Suppressor macrophage (primary cell): ENCODE results near the gene PSTPIP2.
"Not testable (repeated sequence)": the region's sequence is repeated elsewhere in the genome, so short reads cannot be mapped to it uniquely, and the experiment has no call there.

Experiments
- DNase-seq, 4 experiments: peaks; one replicate each; pipeline ENCODE4 v3.0.0-alpha.2; 2020 to 2022
- total RNA-seq, 17 experiments: gene quantifications; one replicate each; lab custom pipeline; 2026; ENCODE audit warnings: mixed read lengths in 6 of 17, inconsistent platforms in 3 of 17; lab: John Stamatoyannopoulos, UW

Gene PSTPIP2
- total RNA-seq = 17.6 to 269 (median 61.0) reads per million in 17 experiments

DNA sequence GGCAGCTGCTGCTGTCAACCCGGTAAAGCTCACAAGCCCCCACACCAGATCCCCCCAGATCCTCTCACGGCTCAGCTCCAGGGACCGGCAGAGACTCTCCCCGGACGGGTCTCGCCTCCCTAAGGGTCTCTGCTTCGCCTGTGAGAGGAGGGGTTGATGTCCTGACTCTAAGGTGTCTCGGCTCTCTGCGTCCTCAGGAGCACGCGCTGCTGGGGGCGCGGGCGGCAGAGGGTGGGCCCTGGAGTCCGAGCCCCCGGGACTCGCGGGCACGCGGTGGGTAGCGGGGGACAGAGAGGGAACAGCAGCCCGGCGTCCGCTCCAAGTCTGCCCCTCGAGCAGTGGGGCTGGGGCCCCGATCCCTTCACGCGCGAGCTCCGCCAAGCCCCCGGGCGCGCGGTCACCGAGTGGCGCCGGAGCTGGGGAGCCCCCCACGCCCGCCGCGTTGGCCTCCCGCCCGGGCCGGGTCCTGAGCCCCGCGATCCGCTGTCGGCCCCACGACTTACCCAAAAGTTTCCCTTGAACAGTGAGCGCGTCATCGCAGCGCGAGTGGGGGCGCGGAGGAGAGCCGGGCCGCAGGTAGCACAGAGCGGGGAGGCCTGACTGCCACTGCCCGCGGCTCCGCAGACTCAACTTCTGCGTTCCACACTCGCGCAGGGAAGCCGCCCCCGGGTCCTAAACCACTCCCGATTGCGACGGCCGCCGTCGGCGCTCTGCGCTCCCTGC is at the start of gene PSTPIP2:
PSTPIP2 (minus strand) TSS at position 608 of the 723 bp plus-strand sequence; CDS start at position 536, 72 bp downstream.
- peak; percentile 72 to 90 (median 80) for DNase-seq

DNA sequence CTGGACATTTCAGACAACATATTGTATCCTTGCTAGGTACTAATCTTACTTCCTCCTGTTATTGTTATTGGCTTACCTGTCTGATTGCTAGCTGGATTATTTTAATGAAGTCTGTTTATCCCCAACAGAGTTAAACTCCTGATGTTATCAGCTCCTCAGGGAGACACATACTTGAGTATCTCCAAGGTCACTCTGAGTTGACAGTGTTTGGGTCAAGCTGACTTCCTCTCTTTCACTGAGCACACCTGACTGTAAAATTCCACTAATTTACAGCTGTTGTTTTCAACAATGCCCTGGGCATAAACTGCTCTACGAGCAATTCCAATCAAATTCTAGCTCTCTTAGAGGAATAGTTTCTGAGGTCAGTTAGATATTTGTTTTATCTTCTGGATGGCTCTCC is 41.7 kb upstream of the PSTPIP2 start:
- DNase-seq = no peak

DNA sequence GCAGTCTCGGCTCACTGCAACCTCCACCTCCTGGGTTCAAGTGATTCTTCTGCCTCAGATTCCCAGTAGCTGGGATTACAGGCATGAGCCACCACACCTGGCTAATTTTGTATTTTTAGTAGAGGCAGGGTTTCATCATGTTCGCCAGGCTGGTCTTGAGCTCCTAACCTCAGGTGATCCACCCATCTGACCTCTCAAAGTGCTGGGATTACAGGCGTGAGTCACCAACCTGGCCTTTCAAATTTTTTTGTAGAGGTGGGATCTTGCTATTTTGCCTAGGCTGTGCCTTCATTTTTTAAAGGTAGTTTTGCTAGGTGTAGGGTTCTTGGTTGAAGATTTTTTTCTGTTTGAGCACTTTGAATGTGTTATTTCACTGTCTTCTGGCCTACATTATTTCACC is 38.3 kb upstream of the PSTPIP2 start:
- DNase-seq = no peak

- no peak for DNase-seq
Observed at GRCh38 chr18:46109386-46109785, 37.3 kb upstream of the PSTPIP2 start.

GRCh38 chr18:46104128-46104911 is 32.3 kb upstream of the PSTPIP2 start, which contains the start of gene HAUS1:
HAUS1 (plus strand) TSS chr18:46104385; CDS start chr18:46104412, 27 bp downstream.
- peak; percentile 86 to 94 (median 90) for DNase-seq

- no peak for DNase-seq
Observed at GRCh38 chr18:46099463-46099862, 27.4 kb upstream of the PSTPIP2 start.

DNA sequence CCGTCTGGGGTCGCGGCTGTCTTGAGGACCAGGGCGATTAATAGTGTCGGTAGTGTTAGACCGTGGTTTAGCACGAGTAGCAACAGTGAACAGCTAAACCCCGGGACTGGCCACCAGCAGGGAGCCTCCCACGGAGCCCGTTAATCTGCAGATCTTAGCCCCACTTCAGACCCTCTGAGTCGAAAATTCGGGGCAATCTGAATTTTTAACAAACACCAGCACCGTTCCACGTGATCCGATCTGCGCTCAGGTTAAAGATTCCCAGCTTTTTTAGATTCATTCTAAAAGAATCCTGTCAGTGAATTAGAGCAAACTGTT is 26.5 kb upstream of the PSTPIP2 start:
- DNase-seq = no peak

DNA sequence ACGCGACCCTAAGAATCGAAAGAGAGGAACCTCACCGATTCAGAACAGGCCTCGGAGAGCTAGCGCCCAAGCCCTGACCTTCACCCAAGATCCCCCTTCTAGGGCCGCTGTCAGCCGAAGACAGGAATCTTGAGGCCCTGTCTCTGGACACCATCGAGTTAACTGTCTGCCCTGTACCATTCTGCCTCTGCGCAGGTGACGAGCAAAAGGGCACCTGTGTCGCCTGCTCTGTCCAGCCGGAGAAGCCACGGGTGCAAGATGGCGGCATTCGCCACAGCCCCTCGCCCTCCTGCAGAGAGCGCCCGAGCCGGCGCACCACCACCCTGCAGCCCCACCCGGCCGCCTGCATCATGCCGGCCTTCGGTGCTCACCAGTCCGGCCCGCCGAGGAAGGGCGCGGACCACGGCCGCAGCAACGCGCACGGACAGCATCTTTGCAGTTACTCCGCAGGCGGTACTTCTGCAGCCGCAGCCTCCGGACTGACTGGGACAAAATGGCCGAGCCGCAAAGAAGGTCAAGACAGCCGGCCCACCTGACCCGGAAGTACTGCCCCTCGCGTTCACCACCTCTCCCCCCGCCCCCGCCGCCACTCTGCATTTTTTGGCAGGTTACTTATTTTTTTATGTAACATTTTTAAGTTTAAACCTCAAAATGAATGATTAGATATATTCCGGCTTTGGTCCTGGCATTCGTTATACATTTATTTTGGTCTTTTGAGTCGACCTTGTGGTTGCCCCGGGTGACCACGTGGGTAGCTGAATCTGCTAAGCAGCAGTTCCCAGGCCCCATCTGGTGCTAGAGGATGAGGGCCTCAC is 25.9 kb upstream of the PSTPIP2 start, which contains the start of gene ATP5F1A:
ATP5F1A (minus strand) TSS at position 496 of the 815 bp plus-strand sequence; CDS start at position 431, 65 bp downstream.
- peak; percentile 88 to 93 (median 91) for DNase-seq

DNA sequence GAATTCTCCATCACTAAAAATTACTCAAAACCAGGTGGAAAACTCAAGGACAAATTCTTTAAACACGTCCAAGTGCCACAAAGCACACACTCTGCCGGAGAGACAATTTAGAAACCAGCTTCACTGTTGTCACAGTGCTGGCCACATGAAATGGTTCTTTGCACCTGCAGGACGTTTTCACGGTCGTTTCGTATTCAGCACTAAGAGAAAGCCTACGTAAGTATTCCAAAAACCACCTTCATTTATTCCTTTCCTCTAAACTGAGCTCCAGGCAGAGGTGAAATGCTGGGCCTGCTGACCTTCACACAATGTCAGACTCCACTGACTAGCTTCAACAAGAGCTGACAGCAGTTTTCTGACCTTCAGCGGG is 25.4 kb upstream of the PSTPIP2 start:
- DNase-seq = no peak

GRCh38 chr18:46096651-46097300 is 24.7 kb upstream of the PSTPIP2 start:
- DNase-seq = peak; percentile 13 to 37 (median 26)

GRCh38 chr18:46095532-46095931 is 23.5 kb upstream of the PSTPIP2 start:
- DNase-seq = no peak

GRCh38 chr18:46088501-46088900 is 16.4 kb upstream of the PSTPIP2 start:
- not testable (repeated sequence) for DNase-seq

DNA sequence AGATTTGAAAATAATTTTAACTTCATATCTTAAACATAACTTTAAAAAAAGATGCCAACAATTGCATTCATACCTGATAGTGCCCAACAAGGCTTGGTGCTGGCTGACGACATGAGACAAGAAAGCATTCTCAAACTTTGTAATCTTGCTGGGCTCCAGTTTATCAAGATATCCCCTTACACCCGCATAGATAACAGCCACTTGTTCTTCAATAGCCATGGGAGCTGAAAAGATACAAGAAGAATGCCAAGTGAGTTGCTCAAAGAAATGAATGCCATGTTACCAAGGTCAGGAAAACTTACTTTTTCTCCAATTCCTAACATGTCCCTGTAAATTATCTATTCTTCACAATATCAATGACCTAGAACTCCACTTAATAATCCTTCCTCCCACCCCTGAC is 12.4 kb upstream of the PSTPIP2 start:
- no peak for DNase-seq

DNA sequence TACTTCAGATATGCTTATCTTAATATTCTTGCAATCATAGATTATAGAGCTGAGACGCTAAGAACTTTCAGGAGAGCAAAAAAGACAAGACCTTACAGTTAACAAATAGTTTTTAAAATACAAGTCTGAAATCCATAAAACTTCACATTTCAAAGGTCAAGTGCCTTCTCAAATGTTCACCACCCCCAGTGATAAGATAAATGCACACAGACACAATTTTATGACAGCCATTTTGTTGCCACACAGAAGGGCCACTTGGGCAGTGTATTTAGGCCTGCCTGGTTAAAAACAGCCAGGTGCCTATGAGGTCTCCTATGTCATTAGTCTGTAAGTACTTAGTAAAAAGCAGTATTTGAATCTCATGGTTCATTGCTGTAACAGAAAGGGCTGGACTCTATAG is 8.1 kb upstream of the PSTPIP2 start:
- DNase-seq = no peak

DNA sequence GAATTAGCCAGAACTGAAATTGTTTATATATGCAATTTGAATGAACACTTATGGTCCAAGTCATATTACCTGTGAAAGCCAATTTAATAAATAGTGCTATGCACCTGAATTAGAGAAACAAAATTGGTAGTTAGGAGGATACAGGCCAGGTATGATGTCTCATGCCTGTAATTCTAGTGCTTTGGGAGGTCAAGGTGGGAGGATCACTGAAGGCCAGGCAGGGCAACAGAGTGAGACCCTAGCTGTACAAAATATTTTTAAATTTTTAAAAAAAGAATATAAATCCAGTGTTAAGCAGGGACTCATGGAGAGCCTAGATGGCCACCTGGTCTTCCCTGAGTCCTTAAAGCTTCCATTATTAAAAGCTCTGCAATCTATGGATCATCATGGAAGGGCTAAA is 7.3 kb upstream of the PSTPIP2 start:
- no peak for DNase-seq

DNA sequence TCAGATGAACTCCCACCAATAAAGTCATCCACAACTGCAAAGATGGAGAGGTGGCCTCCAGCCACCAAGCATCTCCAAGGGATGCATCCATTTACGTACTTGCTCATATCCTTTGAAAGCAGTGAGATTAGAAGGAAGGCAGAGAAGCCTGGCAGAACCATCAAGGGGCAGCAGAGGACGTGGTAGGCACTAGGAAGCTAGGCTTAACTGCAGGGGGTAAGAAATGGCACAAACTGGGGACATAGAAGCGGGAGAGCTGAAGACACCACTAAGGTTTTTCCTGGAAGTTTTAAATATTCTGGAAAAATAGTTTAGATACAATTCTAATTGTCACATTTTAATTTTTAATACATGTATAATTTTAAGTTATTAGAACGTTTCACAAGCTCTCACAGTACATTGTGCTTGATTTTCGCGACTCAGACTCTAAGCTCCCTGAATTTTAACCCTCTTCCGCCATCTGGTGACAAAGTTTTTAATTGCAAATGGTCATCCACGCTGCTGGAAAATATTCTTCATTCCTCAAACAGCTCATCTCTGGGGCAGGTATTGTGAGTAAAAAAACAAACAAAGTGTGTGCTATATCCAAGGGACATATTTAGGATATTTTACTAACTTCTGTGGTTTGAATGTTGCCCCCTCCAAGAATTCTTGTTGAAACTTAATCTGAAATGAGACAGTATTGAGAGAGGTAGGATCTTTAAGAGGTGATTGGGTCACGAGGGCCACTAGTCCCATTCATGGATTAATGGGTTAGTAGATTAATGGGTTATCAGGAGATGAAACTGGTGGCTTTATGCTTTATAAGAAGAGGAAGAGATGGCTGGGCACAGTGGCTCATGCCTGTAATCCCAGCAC is 1.6 kb upstream of the PSTPIP2 start:
- peak; percentile 66 to 85 (median 79) for DNase-seq

DNA sequence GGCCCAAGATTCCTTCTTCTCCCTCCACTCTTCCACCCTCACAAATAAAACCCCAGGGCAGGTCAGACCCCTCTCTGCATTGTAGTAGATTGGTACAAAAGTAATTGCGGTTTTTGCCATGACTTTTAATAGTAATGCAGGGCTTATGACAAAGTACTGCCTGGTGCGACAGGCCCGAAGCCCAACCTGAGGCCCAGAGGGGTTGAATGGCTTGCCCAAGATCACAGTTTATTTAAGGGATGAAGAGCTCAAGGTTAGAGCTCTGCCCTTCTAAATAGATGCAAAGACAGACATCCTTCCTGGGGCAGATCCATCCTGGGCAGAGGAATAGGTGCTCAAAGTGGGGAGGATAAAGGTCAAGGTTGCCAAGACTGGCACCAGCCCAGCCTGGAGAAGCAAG is 899 bp upstream of the PSTPIP2 start:
- DNase-seq = no peak

GRCh38 chr18:46072376-46072867 is 362 bp upstream of the PSTPIP2 start:
- DNase-seq = no peak

DNA sequence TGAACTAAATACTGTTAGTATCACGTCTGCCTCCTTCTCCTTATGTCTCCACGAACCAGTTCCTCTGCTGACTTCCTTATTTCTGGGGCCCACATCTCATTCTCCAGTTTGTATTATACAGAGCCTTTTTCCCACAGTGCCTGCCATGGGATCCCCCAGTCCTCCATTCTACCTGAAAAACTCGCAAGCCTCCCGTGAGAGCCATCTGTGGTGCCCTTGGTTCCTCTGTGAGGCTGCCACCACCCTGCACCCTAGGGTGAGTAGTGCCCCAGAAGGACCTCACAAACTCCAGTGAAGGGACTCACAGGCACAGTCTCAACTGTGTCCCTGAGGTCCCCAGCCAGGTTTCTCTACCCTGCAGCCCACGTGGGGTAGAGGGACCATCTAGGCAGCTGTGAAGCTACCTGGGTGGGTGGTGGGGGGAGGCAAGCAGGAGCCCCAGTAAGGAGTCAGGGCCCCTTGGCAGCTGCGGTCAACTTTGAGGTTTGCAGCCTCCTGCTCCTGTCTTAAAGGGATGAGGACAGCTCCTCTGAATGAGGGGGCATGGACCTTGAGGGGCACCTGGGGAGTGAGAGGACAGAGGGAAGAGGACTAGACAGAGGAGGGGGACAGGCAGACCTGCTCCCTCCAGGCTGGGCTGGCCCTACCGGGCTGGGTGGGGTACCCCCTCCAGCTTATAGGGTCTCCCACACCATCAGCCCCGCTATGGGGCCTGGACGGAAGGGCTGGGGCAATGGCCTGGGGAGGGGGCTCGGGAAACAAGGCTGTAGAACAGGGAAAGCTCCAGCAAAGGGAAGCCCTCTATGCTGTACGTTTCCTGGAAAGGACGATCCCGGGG is 1.0 kb downstream of the PSTPIP2 start:
- DNase-seq = peak; percentile 61 to 81 (median 72)

DNA sequence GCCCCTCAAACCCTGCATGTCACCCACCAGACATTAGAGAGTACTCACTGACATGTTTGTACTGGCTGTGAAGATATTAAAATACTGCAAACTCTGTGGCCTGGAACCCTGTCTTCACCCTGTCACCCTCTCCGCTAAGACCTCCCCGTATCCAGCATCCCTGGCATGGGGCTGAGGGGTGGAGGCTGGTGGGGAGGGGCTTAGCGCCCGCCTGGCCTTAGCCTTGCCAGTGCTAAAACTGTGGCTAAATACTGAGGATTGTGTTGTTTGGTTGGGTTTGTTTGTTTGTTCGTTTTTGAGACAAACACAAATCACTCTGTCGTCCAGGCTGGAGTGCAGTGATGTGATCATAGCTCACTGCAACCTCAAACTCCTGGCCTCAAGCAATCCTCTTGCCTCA is 1.8 kb downstream of the PSTPIP2 start:
- DNase-seq = no peak
